SKM-1 treated with dmso at 0.1 percent for 144 hours (cell line): ENCODE results near the gene MGAT2.
"Not testable (repeated sequence)": the region's sequence is repeated elsewhere in the genome, so short reads cannot be mapped to it uniquely, and the experiment has no call there.

ENCODE experiments used
- DNase-seq: peaks from one replicate; lab custom pipeline; 2025; ENCODE audit not compliant: unreplicated experiment; lab: John Stamatoyannopoulos, UW

MGAT2 gene

GRCh38 chr14:49612251-49612650, 8.3 kb upstream of the MGAT2 start:
- DNase-seq = no peak

GRCh38 chr14:49612671-49613070, 7.9 kb upstream of the MGAT2 start:
- no peak for DNase-seq

- DNase-seq = no peak
Observed at GRCh38 chr14:49614196-49614595, 6.4 kb upstream of the MGAT2 start.

- DNase-seq = no peak
Observed at GRCh38 chr14:49615776-49616175, 4.8 kb upstream of the MGAT2 start.

- DNase-seq = no peak
Observed at GRCh38 chr14:49617852-49618519, 2.6 kb upstream of the MGAT2 start.

GRCh38 chr14:49619273-49619672, 1.3 kb upstream of the MGAT2 start:
- not testable (repeated sequence) for DNase-seq

- no peak for DNase-seq
Observed at GRCh38 chr14:49619730-49620129, 869 bp upstream of the MGAT2 start.

- DNase-seq = no peak
Observed at GRCh38 chr14:49621114-49621881, 699 bp downstream of the MGAT2 start.

GRCh38 chr14:49622022-49622607, 1.5 kb downstream of the MGAT2 start:
- DNase-seq = no peak

GRCh38 chr14:49623387-49623786, 2.8 kb downstream of the MGAT2 start:
- no peak for DNase-seq

GRCh38 chr14:49623941-49624839, 3.6 kb downstream of the MGAT2 start:
- no peak for DNase-seq

- DNase-seq = peak; percentile 77
Observed at GRCh38 chr14:49633640-49634546, 13.3 kb downstream of the MGAT2 start.

- DNase-seq = peak; percentile 2
Observed at GRCh38 chr14:49634547-49635334, 14.1 kb downstream of the MGAT2 start, which contains the start of gene DNAAF2. TSS of gene DNAAF2 (minus strand) at chr14:49635244. CDS start at chr14:49635149, 95 bp downstream.

GRCh38 chr14:49636866-49637265, 16.3 kb downstream of the MGAT2 start:
- DNase-seq = no peak

GRCh38 chr14:49637534-49638078, 17.0 kb downstream of the MGAT2 start:
- no peak for DNase-seq

GRCh38 chr14:49640540-49641417, 20.2 kb downstream of the MGAT2 start:
- no peak for DNase-seq

GRCh38 chr14:49641697-49642129, 21.1 kb downstream of the MGAT2 start:
- no peak for DNase-seq

- no peak for DNase-seq
Observed at GRCh38 chr14:49642163-49642562, 21.6 kb downstream of the MGAT2 start.
